Measurements from ENCODE around the gene ZNF76.

Gene ZNF76

DNA sequence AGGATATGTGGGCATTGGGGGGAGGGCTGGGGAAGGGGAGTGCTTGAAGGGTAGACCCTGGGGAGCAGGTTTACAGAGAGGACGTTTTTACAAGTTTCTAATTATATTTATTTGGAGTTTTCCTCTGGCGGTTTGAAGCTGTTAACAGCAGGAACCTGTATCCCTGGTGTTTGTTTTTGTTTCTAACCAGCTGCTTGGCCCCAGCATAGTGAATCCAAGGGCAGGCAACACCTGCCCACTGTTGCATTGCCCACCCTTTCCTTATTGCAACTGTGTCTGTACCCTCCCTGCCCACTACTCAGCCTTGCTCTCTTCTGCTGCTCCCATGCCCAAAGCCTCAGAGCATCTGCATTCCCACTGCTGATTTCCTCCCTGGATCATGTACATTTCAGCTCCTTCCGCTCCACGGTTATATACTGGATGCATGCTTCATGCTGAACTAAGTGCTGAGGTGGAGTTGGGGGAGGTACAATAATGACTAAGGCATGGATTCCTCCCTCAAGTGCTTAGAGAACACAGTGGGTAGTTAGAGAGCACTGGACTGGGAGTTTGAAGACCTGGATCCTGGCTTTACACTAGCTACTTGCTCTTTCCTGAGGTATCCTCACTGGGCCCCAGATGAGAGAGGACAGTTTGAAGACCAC, 39.7 kb upstream of the ZNF76 start:
- H3K4me1 ChIP-seq (ENCODE audit: control insufficient read depth, insufficient read depth, low read length), result peaks cover 34% of the 10 kb centered on the region
- no peaks in the 10 kb centered on the region for H3K36me3 ChIP-seq (ENCODE audit: control insufficient read depth, insufficient read depth, low read length)
- no peaks in the 10 kb centered on the region for H3K9me3 ChIP-seq (ENCODE audit: control insufficient read depth, insufficient read depth, low read length)
- H3K4me3 ChIP-seq (ENCODE audit: low read depth, low read length), result no peak overlapping the region
- no peak overlapping the region for H3K27ac ChIP-seq (ENCODE audit: low read depth, low read length)
- peaks cover 82% of the 10 kb centered on the region for H3K27me3 ChIP-seq (ENCODE audit: control insufficient read depth, insufficient read depth, low read length)
- H3K9ac ChIP-seq (ENCODE audit: low read depth, low read length), result no peak overlapping the region

DNA sequence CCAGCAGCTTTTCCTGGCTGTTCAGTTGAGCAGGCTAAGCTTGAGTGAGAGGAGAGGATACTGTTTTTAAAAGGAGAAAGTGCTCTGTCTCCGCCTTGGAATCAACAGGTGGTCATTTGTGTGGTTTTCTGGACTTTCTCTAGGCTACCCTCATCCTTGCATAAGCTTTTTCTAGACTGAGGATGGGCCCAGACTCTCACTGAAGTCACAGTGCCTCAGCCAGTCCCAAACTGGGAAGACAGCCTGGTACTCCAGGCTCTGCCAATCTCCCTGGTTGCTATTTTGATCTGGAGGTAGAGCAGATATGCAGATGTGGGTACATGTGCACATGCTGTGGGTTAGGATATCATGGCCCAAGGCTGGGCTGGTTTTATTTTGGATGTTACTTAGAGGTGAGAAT, 38.8 kb upstream of the ZNF76 start:
- Histone ChIP-seq H3K9me3 (ENCODE audit: control insufficient read depth, insufficient read depth, low read length) (no peaks in the 10 kb centered on the region), H3K4me3 (ENCODE audit: low read depth, low read length) (no peak overlapping the region), H3K36me3 (ENCODE audit: control insufficient read depth, insufficient read depth, low read length) (no peaks in the 10 kb centered on the region), H3K4me1 (ENCODE audit: control insufficient read depth, insufficient read depth, low read length) (peaks cover 25% of the 10 kb centered on the region), H3K9ac (ENCODE audit: low read depth, low read length) (no peak overlapping the region), H3K27me3 (ENCODE audit: control insufficient read depth, insufficient read depth, low read length) (peaks cover 81% of the 10 kb centered on the region), H3K27ac (ENCODE audit: low read depth, low read length) (no peak overlapping the region)

DNA sequence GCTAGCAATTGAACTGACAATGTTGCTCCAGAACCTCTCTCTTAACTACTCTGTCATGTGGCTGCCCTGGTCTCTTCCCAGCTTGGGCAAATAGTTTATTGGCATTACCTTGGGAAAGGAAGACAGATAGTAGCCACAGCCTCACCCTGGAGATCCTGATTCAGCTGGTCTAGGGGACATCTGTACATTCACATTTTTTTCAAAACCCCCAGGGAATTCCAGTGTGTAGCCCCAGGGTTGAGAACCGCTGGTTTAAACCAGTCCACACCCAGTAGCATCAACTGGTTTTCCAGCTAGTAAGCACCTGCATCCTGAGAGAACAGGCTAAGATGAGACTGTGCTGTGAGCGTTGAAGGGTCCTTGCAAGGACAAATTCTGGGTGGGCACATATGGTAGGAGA, 36.1 kb upstream of the ZNF76 start:
- H3K27ac ChIP-seq (ENCODE audit: low read depth, low read length), result no peak overlapping the region
- H3K27me3 ChIP-seq (ENCODE audit: control insufficient read depth, insufficient read depth, low read length), result peaks cover 73% of the 10 kb centered on the region
- no peaks in the 10 kb centered on the region for H3K36me3 ChIP-seq (ENCODE audit: control insufficient read depth, insufficient read depth, low read length)
- no peaks in the 10 kb centered on the region for H3K9me3 ChIP-seq (ENCODE audit: control insufficient read depth, insufficient read depth, low read length)
- H3K4me1 ChIP-seq (ENCODE audit: control insufficient read depth, insufficient read depth, low read length), result peaks cover under 1% of the 10 kb centered on the region; the same call in 1 of the 2 replicates
- no peak overlapping the region for H3K4me3 ChIP-seq (ENCODE audit: low read depth, low read length)
- no peak overlapping the region for H3K9ac ChIP-seq (ENCODE audit: low read depth, low read length)

DNA sequence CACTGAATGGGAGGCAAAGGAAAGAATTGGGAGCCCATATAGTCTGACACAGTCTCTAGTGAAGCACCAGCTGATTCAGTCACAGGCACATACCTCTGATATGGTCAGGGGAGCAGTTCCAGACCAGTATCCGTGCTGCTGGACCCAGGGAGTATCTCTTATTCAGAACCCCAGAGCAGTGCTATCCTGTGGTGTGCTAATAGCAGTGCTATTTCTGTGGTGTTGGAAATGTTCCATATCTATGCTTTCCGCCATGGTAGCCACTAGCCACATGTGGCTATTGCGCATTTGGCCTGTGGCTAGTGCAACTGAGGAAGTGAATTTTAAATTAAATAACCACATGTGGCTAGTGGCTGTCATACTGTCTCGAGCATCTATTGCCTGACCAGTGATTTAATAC, 34.8 kb upstream of the ZNF76 start:
- H3K36me3 ChIP-seq (ENCODE audit: control insufficient read depth, insufficient read depth, low read length), result no peaks in the 10 kb centered on the region
- H3K27ac ChIP-seq (ENCODE audit: low read depth, low read length), result no peak overlapping the region
- H3K4me3 ChIP-seq (ENCODE audit: low read depth, low read length), result no peak overlapping the region
- peaks cover 60% of the 10 kb centered on the region for H3K27me3 ChIP-seq (ENCODE audit: control insufficient read depth, insufficient read depth, low read length)
- H3K9ac ChIP-seq (ENCODE audit: low read depth, low read length), result no peak overlapping the region
- H3K4me1 ChIP-seq (ENCODE audit: control insufficient read depth, insufficient read depth, low read length), result no peaks in the 10 kb centered on the region
- H3K9me3 ChIP-seq (ENCODE audit: control insufficient read depth, insufficient read depth, low read length), result no peaks in the 10 kb centered on the region

DNA sequence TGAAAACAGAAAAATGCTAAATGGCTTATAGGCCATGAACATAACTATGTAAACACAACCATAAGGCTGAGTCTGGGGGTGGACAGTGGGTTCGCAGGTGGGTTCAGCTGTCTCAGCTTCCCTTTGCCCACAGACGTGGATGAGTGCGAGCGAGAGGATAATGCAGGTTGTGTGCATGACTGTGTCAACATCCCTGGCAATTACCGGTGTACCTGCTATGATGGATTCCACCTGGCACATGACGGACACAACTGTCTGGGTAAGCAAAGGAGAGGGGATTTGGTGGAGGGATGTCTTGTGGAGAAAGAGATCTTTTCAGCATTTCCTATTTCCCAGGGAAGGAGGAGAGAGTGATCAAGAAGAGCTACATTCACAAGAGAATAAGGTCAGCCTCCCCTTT, 31.1 kb upstream of the ZNF76 start:
- Histone ChIP-seq H3K9me3 (ENCODE audit: control insufficient read depth, insufficient read depth, low read length) (no peaks in the 10 kb centered on the region), H3K36me3 (ENCODE audit: control insufficient read depth, insufficient read depth, low read length) (no peaks in the 10 kb centered on the region), H3K4me3 (ENCODE audit: low read depth, low read length) (no peak overlapping the region), H3K27me3 (ENCODE audit: control insufficient read depth, insufficient read depth, low read length) (peaks cover 26% of the 10 kb centered on the region), H3K4me1 (ENCODE audit: control insufficient read depth, insufficient read depth, low read length) (no peaks in the 10 kb centered on the region), H3K27ac (ENCODE audit: low read depth, low read length) (no peak overlapping the region), H3K9ac (ENCODE audit: low read depth, low read length) (no peak overlapping the region)

DNA sequence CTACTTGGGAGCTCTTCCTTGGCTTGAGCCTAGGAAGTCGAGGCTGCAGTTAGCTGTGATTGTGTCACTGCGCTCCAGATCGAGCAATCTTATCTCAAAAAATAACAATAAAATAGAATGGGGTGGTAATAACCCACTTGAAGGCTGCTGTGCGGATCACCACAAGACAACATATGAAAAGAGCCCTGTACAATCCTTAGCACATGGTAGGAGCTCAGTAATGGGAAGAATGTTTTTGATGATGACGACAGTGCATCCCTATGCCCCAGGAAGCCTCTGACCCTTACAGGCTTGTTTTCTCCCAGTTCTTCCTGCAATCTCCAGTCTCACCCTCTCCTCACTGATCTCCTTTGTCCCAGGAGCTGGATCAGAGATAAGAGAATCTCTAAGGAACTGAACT, 30.2 kb upstream of the ZNF76 start:
- no peaks in the 10 kb centered on the region for H3K4me1 ChIP-seq (ENCODE audit: control insufficient read depth, insufficient read depth, low read length)

DNA sequence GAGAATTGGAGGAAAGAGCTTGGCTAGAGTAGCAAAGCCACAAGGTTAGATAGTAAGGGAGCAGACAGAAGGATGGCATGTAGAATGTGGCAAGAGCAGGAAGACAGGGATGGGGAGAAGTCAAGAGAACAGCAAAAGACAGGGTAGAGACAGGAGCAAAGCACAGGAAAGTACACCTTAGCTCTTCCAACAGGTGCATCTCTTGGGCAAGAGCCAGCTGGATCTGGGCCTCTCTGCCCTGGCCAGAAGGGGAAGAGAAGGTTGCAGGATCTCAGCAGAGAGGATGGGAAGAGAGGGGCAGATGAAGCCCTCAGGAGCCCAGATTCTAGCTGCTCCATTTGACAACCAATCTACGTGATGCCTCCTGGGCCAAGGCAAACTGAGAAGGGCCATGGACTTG, 29.0 kb upstream of the ZNF76 start:
- Histone ChIP-seq H3K4me3 (ENCODE audit: low read depth, low read length) (no peak overlapping the region), H3K9me3 (ENCODE audit: control insufficient read depth, insufficient read depth, low read length) (no peaks in the 10 kb centered on the region), H3K9ac (ENCODE audit: low read depth, low read length) (no peak overlapping the region), H3K27ac (ENCODE audit: low read depth, low read length) (no peak overlapping the region), H3K36me3 (ENCODE audit: control insufficient read depth, insufficient read depth, low read length) (no peaks in the 10 kb centered on the region), H3K4me1 (ENCODE audit: control insufficient read depth, insufficient read depth, low read length) (no peaks in the 10 kb centered on the region), H3K27me3 (ENCODE audit: control insufficient read depth, insufficient read depth, low read length) (peaks cover 22% of the 10 kb centered on the region)

More for the DNA sequence above, 30.2 kb upstream of the ZNF76 start:
- H3K27ac ChIP-seq (ENCODE audit: low read depth, low read length), result no peak overlapping the region
- no peaks in the 10 kb centered on the region for H3K9me3 ChIP-seq (ENCODE audit: control insufficient read depth, insufficient read depth, low read length)
- H3K27me3 ChIP-seq (ENCODE audit: control insufficient read depth, insufficient read depth, low read length), result peaks cover 27% of the 10 kb centered on the region
- H3K36me3 ChIP-seq (ENCODE audit: control insufficient read depth, insufficient read depth, low read length), result no peaks in the 10 kb centered on the region
- no peak overlapping the region for H3K9ac ChIP-seq (ENCODE audit: low read depth, low read length)
- H3K4me3 ChIP-seq (ENCODE audit: low read depth, low read length), result no peak overlapping the region

DNA sequence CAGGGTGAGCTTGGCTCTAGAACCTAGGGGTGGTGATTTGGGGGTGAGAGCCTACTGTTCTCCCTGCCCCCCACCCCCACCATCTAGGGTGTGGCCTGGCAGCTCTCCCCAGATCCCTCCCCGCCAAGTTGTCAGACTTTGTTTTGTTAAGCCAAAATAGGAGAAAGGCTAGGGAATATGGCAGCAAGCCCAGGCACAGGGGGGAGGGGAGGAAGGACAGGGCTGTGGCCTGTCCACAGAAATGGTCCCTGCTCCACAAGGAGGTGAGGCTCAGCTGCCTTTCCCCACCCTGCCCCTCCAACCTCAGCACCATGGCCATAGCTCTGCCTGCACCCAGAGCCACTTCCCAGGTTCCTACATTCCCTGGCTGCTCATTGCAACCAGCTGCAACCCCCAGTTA, 28.6 kb upstream of the ZNF76 start:
- Histone ChIP-seq H3K27ac (ENCODE audit: low read depth, low read length) (no peak overlapping the region), H3K36me3 (ENCODE audit: control insufficient read depth, insufficient read depth, low read length) (no peaks in the 10 kb centered on the region), H3K27me3 (ENCODE audit: control insufficient read depth, insufficient read depth, low read length) (peaks cover 20% of the 10 kb centered on the region), H3K4me3 (ENCODE audit: low read depth, low read length) (no peak overlapping the region), H3K4me1 (ENCODE audit: control insufficient read depth, insufficient read depth, low read length) (no peaks in the 10 kb centered on the region), H3K9ac (ENCODE audit: low read depth, low read length) (no peak overlapping the region), H3K9me3 (ENCODE audit: control insufficient read depth, insufficient read depth, low read length) (no peaks in the 10 kb centered on the region)

DNA sequence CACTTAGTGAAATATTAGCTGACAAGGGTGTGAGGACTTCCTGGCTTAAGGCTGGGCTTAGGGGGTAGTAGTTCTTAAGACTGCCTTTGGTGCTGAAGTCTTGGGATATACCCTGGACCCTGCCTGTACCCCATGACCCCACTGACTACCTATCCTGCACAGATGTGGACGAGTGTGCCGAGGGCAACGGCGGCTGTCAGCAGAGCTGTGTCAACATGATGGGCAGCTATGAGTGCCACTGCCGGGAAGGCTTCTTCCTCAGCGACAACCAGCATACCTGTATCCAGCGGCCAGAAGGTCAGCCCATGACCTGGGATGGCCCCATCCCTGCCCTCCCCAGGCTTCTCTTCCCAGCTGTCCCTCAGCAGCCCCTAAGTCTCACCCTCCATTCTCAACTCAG, 28.0 kb upstream of the ZNF76 start:
- Histone ChIP-seq H3K27ac (ENCODE audit: low read depth, low read length) (no peak overlapping the region), H3K4me1 (ENCODE audit: control insufficient read depth, insufficient read depth, low read length) (peaks cover 3% of the 10 kb centered on the region; the same call in 1 of the 2 replicates), H3K36me3 (ENCODE audit: control insufficient read depth, insufficient read depth, low read length) (no peaks in the 10 kb centered on the region), H3K4me3 (ENCODE audit: low read depth, low read length) (no peak overlapping the region), H3K27me3 (ENCODE audit: control insufficient read depth, insufficient read depth, low read length) (peaks cover 20% of the 10 kb centered on the region), H3K9me3 (ENCODE audit: control insufficient read depth, insufficient read depth, low read length) (no peaks in the 10 kb centered on the region), H3K9ac (ENCODE audit: low read depth, low read length) (no peak overlapping the region)

DNA sequence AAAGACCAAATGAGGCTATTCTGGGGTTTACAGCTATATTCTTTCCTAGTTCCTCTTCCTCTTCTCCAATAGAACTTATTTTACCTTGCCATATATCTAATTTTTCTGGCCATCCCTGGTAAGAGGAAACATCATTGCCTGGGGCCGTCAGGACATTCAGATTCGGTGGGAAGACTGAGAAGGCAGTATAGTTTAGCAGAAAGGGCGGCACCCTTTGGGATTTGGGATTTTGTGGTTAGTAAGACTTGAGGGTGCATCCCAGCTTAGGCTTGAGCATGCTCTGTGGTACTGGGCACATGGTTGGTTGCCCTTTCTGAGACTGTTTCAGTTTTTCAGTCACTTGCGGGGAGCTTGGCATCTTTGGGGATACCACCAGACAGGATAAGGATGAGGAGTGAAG, 24.6 kb upstream of the ZNF76 start:
- Histone ChIP-seq H3K4me1 (ENCODE audit: control insufficient read depth, insufficient read depth, low read length) (peaks cover 33% of the 10 kb centered on the region), H3K27me3 (ENCODE audit: control insufficient read depth, insufficient read depth, low read length) (peaks cover 32% of the 10 kb centered on the region), H3K36me3 (ENCODE audit: control insufficient read depth, insufficient read depth, low read length) (peaks cover under 1% of the 10 kb centered on the region; the same call in 1 of the 2 replicates), H3K9me3 (ENCODE audit: control insufficient read depth, insufficient read depth, low read length) (no peaks in the 10 kb centered on the region), H3K9ac (ENCODE audit: low read depth, low read length) (no peak overlapping the region), H3K4me3 (ENCODE audit: low read depth, low read length) (no peak overlapping the region), H3K27ac (ENCODE audit: low read depth, low read length) (no peak overlapping the region)

DNA sequence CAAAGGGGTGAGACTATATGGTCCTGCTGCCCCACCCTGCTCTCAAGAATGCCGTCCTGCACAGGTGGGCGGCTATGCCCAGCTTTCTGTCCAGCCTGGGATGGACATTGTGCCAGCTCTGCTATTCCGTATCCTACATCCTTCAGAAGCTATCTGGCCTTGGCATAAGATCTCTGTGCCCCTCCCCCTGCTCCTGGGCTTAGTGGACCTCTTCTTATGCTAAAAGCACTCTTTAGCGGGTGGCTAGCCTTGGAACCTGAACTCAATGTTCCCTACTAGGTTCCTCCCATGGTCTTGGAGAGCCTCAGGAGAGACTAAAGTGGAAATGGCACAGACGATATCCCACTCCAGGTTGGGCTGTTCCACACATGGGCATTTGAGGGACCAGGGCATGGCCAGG, 23.3 kb upstream of the ZNF76 start:
- Histone ChIP-seq H3K27me3 (ENCODE audit: control insufficient read depth, insufficient read depth, low read length) (peaks cover 37% of the 10 kb centered on the region), H3K36me3 (ENCODE audit: control insufficient read depth, insufficient read depth, low read length) (peaks cover 5% of the 10 kb centered on the region; the same call in 1 of the 2 replicates), H3K27ac (ENCODE audit: low read depth, low read length) (no peak overlapping the region), H3K9ac (ENCODE audit: low read depth, low read length) (no peak overlapping the region), H3K4me1 (ENCODE audit: control insufficient read depth, insufficient read depth, low read length) (peaks cover 36% of the 10 kb centered on the region), H3K4me3 (ENCODE audit: low read depth, low read length) (no peak overlapping the region), H3K9me3 (ENCODE audit: control insufficient read depth, insufficient read depth, low read length) (no peaks in the 10 kb centered on the region)
